Heart left ventricle (tissue), 16 donors: ENCODE measurements around the gene KRTAP5-3. TPM values are rescaled to one million over a fixed set of nuclear protein-coding genes. Genes with fewer than 3 reads are reported as not detected.

Experiments used
- ATAC-seq, 4 donors: fragments of 200-7000 bp; cut with Tn5 transposase; one replicate each; pipeline ENCODE4 v1.9.1; 2020 to 2022; ENCODE audit warnings: moderate library complexity in 4 of 4, mild to moderate bottlenecking in 3 of 4, moderate number of reproducible peaks in 1 of 4
- DNase-seq, 5 donors: peaks; one replicate each; pipeline ENCODE4 v3.0.0-alpha.2; 2020
- H3K27ac ChIP-seq, 12 donors: fragments of 200-600 bp; sonication (generic) in 4 of 12; one replicate each; pipeline versions ENCODE4 v1.5.0 to v1.8.0; 2016 to 2022; ENCODE audit warnings: mild to moderate bottlenecking in 2 of 12
- H3K27me3 ChIP-seq, 9 donors: fragments of 200-600 bp; sonication (generic) in 2 of 9; one replicate each; pipeline versions ENCODE4 v1.5.1 to v1.8.0; 2016 to 2022; ENCODE audit warnings: mild to moderate bottlenecking in 3 of 9
- H3K36me3 ChIP-seq, 9 donors: fragments of 200-600 bp; sonication (generic) in 2 of 9; one replicate each; pipeline versions ENCODE4 v1.5.0 to v1.8.0; 2018 to 2022; ENCODE audit warnings: mild to moderate bottlenecking in 2 of 9
- H3K4me1 ChIP-seq, 12 donors: fragments of 200-600 bp; sonication (generic) in 4 of 12; one replicate each; pipeline versions ENCODE4 v1.5.0 to v1.8.0; 2016 to 2022; ENCODE audit warnings: mild to moderate bottlenecking in 3 of 12
- H3K4me3 ChIP-seq, 12 donors: fragments of 200-600 bp; sonication (generic) in 4 of 12; one replicate each; pipeline versions ENCODE4 v1.5.0 to v1.8.0; 2017 to 2022; ENCODE audit warnings: mild to moderate bottlenecking in 9 of 12, moderate library complexity in 4 of 12
- H3K9me3 ChIP-seq, 12 donors: fragments of 200-600 bp; sonication (generic) in 4 of 12; one replicate each; pipeline versions ENCODE4 v1.5.0 to v1.8.0; 2016 to 2022; ENCODE audit warnings: mild to moderate bottlenecking in 1 of 12
- POLR2A ChIP-seq, 2 donors: fragments of 450-650 bp; IDR thresholded peaks; one replicate each; pipeline ENCODE4 v1.6.1; 2017; ENCODE audit warnings: antibody characterized with exemption in 2 of 2, mild to moderate bottlenecking in 2 of 2, moderate library complexity in 2 of 2
- WGBS, 4 donors: extraction: QIAGEN DNeasy Blood & Tissue Kit in 2 of 4; methylation state at CpG; one replicate each; pipeline versions ENCODE4 v1.1.5 to v1.1.7; 2013 to 2018; 5-methylcytosine and 5-hydroxymethylcytosine counted together
- intact Hi-C, 10 donors: fragments of 100-400 bp; cut with DNase I; formaldehyde crosslinking; loops; one replicate each; pipeline versions ENCODE4 v1.11.1 to v1.14.2; 2022
- polyA plus RNA-seq, 2 donors: library from polyadenylated mRNA; stranded (reverse); fragments of 200-250 nt; gene quantifications; one replicate each; pipeline ENCODE4 v1.2.3, GENCODE V29; 2013
- total RNA-seq, 9 donors: library from RNA; depleted of rRNA in 2 of 9; stranded (reverse); fragments of >200 nt in 2 of 9; fragmentation: NEBNext Ultra II Directional in 3 of 9; extraction: Animal tissue kit (Norgen Biotek cat#: 25700) in 3 of 9; gene quantifications; one replicate each; pipeline versions ENCODE4 v1.1.0 to v1.2.4, GENCODE V29; 2016 to 2023
- TF ChIP-seq, protein P1 (sequence below), 12 donors: fragments of 200-600 bp; sonication (generic) in 4 of 12; IDR thresholded peaks; one replicate each; pipeline versions ENCODE4 v1.5.0 to v1.8.0; 2018 to 2022; ENCODE audit warnings: antibody characterized with exemption in 12 of 12, mild to moderate bottlenecking in 5 of 12
- donor health status: ischemic (EF 13 %, LVEDD 7.1; RV severe dilation, severe dysfunction).
- donor health status: healthy with polysubstance abuse.
- donor health status: DM: no; HTN: yes; CAD: no.
- donor health status: DM: no; HTN: no; CAD: no.
- donor health status: ischemic (EF 25% LVEDD 6.9; RV normal size, moderate dysfunction).
- donor health status: ischemic (EF 25% LVEDD 5.7; RV mildly dilated, moderate dysfunction).
- donor health status: healthy.
- donor health status: DM: yes; HTN: yes; CAD: no.
- donor health status: ischemic (EF 35%, LVEDD 5.7; RV mildly dilated, moderate dysfunction).
- donor health status: nonischemic (EF 11% LVEDD 7.7; RV severe dilation, severe dysfunction).
- donor health status: DM: yes; HTN: yes; CAD: no.
- donor health status: PGD.
- donor health status: ischemic (EF 29% LVEDD 5.4; RV normal size, mild dysfunction).
- donor health status: nonischemic (EF 23%, LVEDD 6.1; RV moderate dilation, normal function).

KRTAP5-3 gene
- total and polyA plus RNA-seq, 11 donors, result not detected

DNA sequence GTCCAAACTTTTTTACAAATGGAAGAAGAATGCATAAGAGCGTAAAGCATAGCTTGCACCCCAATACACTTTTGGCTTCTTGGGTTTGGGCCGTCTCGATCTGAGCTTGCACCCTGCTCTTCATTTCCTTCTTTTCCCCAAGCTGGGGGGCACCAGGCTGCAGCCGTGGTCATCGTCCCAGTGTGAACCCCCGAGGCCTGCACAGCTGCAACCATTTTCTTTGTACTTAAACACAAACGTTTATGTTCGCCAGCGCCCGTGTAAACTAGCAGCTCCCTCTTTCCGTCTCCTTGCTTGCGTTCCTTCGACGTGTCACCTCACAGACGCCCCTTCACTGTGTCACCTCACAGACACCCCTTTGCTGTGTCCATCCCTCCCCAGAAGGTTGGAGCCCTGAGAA lies 31.4 kb upstream of the KRTAP5-3 start:
- no peak for DNase-seq
- Histone ChIP-seq H3K9me3 (no peaks in the 10 kb centered on the region), H3K36me3 (no peaks in the 10 kb centered on the region), H3K27me3 (peaks cover 0 to 16% (median 0%) of the 10 kb centered on the region in 9 donors), H3K4me3 (peak overlapping the region in 1 of 12 donors; percentile 25), H3K27ac (peak overlapping the region in 5 of 12 donors; percentile 22 to 76 (median 69)), H3K4me1 (peaks cover 0 to 20% (median 7%) of the 10 kb centered on the region in 12 donors)
- TF ChIP-seq, protein P1, sequence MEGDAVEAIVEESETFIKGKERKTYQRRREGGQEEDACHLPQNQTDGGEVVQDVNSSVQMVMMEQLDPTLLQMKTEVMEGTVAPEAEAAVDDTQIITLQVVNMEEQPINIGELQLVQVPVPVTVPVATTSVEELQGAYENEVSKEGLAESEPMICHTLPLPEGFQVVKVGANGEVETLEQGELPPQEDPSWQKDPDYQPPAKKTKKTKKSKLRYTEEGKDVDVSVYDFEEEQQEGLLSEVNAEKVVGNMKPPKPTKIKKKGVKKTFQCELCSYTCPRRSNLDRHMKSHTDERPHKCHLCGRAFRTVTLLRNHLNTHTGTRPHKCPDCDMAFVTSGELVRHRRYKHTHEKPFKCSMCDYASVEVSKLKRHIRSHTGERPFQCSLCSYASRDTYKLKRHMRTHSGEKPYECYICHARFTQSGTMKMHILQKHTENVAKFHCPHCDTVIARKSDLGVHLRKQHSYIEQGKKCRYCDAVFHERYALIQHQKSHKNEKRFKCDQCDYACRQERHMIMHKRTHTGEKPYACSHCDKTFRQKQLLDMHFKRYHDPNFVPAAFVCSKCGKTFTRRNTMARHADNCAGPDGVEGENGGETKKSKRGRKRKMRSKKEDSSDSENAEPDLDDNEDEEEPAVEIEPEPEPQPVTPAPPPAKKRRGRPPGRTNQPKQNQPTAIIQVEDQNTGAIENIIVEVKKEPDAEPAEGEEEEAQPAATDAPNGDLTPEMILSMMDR (IDR thresholded peaks at IDR 0.05), result no peak
- no peak for TF ChIP-seq POLR2A (IDR thresholded peaks at IDR 0.05)
- intact Hi-C loops, result loop anchor here in 2 of 10 donors (10.0 kb wide), 1 partner anchor 95 kb away; no protein-coding TSS in a partner anchor
- 56 to 68% (median 57%) methylated on average over 15 of the region's 15 CpGs for WGBS, 4 donors
- peak in 1 of 4 donors; percentile 7 for ATAC-seq

DNA sequence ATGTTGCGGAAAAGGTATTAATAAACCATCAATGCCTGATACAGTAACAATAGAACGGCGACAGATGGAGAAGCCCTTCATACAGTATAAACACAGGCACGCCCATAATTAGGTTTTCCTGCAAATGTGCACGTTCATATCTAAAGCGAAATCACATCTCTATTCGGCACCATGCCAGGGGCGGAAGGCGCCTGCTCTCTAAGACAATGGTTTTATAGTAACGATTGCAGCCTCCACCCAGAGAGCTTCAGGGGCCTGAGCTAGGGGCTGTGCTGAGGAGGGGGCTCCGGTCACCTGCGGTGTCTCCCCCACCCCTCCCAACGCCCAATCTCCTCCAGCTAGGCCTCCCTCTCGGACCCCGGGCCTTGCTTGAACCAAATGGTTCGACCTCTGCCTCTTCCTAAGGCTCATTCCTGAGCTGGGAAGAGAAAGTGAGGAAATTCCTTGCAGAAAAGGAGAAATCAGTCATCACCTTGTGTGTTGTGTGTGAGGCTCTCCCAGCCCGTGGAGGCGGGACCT lies 30.9 kb upstream of the KRTAP5-3 start:
- Histone ChIP-seq H3K9me3 (no peaks in the 10 kb centered on the region), H3K4me3 (peak overlapping the region in 4 of 12 donors; percentile 14 to 25 (median 19)), H3K36me3 (no peaks in the 10 kb centered on the region), H3K27ac (peak overlapping the region in 6 of 12 donors; percentile 22 to 76 (median 68)), H3K4me1 (peaks cover 0 to 20% (median 7%) of the 10 kb centered on the region in 12 donors), H3K27me3 (peaks cover 0 to 16% (median 0%) of the 10 kb centered on the region in 9 donors)
- WGBS, 4 donors, result 49 to 72% (median 54%) methylated on average over 14 to 18 of the region's 18 CpGs
- TF ChIP-seq, protein P1 (IDR thresholded peaks at IDR 0.05), result no peak
- no peak for TF ChIP-seq POLR2A (IDR thresholded peaks at IDR 0.05)
- ATAC-seq, result peak; percentile 25 to 88 (median 71)
- DNase-seq, result peak in 4 of 5 donors; percentile 60 to 75 (median 68)
- intact Hi-C loops, result loop anchor here in 2 of 10 donors (10.0 kb wide), 1 partner anchor 94 kb away; no protein-coding TSS in a partner anchor

DNA sequence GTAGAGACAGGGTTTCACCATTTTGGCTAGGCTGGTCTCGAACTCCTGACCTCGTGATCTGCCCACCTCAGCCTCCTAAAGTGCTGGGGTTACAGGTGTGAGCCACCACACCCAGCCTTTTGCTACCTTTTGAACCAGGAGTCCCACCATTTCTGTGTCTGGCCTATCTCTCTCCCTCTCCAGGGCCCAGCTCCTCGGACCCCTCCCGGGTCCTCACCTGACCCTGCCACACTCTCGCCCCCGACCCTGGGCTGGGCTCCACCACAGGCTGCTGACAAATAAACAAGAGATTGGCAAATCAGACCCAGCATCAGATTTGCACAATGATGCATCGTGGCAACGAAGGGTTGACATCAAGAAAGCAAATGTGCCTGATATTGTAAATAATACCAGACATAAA lies 30.1 kb upstream of the KRTAP5-3 start:
- TF ChIP-seq, protein P1 (IDR thresholded peaks at IDR 0.05), result no peak
- Histone ChIP-seq H3K27ac (peak overlapping the region in 5 of 12 donors; percentile 39 to 76 (median 56)), H3K27me3 (peaks cover 0 to 17% (median 0%) of the 10 kb centered on the region in 9 donors), H3K4me3 (no peak overlapping the region), H3K36me3 (no peaks in the 10 kb centered on the region), H3K9me3 (no peaks in the 10 kb centered on the region), H3K4me1 (peaks cover 0 to 20% (median 7%) of the 10 kb centered on the region in 12 donors)
- WGBS, 4 donors, result 71 to 82% (median 78%) methylated on average over 8 of the region's 8 CpGs
- intact Hi-C loops, result loop anchor here in 2 of 10 donors (10.0 kb wide), 1 partner anchor 94 kb away; no protein-coding TSS in a partner anchor
- DNase-seq (no peak), ATAC-seq (no peak)

DNA sequence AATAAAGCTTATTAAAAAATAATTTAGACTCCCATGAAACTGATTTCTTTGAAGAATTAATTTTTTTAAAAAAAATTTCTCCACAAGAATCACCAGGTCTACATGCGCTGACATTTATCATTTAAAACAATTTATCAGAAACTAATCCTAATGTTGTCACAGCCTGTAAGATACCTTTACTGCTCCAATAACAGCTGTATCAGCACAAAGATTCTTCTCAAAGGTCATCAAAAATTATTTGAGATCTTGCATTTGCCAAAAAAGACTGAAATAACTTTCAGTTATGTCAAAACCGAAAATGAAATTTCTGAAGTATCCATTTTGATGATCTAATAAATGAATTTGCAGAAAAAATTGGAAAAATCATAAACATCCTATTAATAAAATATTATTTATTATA lies 29.4 kb upstream of the KRTAP5-3 start:
- no peak for DNase-seq
- TF ChIP-seq, protein P1 (IDR thresholded peaks at IDR 0.05), result no peak
- no peak for TF ChIP-seq POLR2A (IDR thresholded peaks at IDR 0.05)

More for the DNA sequence above, 29.4 kb upstream of the KRTAP5-3 start:
- Histone ChIP-seq H3K4me3 (no peak overlapping the region), H3K27ac (no peak overlapping the region), H3K27me3 (peaks cover 0 to 19% (median 1%) of the 10 kb centered on the region in 9 donors), H3K36me3 (no peaks in the 10 kb centered on the region), H3K9me3 (no peaks in the 10 kb centered on the region), H3K4me1 (peaks cover 0 to 20% (median 7%) of the 10 kb centered on the region in 12 donors)
- 87 to 93% (median 90%) methylated on average over 2 of the region's 2 CpGs for WGBS, 4 donors
- no peak for ATAC-seq
- intact Hi-C loops, result loop anchor here in 2 of 10 donors (10.0 kb wide), 1 partner anchor 93 kb away; no protein-coding TSS in a partner anchor
